Amniotic stem cell (primary cell): ENCODE results near the gene RAPGEF2.
"Not testable (repeated sequence)": the region's sequence is repeated elsewhere in the genome, so short reads cannot be mapped to it uniquely, and the experiment has no call there.

Experiments
- DNase-seq: peaks from one replicate; lab custom pipeline; 2025; lab: John Stamatoyannopoulos, UW

Gene RAPGEF2

DNA sequence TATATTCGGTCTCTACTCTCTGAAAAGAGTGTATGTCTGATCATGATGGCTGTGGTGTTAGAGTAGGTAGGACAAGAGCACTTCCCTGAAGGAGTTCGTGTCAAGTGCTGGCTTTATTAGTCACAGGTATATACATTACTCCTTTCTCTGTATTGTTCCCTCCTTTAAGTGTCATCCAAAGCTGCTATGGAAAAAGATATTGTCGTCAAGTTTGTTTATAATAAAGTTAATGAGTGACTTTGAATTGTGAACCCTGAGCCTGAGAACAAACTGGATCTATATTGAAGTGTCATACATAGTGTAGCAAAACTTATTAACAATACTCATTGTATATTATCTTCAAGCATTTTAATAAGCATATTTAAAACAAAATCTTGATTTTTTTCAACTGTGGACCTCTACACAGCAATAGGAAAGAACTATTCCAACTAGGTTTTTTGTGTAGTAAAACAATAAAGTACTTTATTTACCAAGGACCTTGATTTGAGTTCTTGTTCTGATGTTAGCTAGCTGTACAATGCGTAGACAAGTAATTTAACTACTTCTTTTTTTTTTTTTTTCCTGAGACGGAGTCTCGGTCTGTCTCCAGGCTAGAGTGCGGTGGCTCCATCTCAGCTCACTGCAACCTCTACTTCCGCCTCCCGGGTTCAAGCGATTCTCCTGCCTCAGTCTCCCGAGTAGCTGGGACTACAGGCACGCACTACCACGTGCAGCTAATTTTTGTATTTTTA is 177.7 kb downstream of the RAPGEF2 start:
- no peak for DNase-seq

DNA sequence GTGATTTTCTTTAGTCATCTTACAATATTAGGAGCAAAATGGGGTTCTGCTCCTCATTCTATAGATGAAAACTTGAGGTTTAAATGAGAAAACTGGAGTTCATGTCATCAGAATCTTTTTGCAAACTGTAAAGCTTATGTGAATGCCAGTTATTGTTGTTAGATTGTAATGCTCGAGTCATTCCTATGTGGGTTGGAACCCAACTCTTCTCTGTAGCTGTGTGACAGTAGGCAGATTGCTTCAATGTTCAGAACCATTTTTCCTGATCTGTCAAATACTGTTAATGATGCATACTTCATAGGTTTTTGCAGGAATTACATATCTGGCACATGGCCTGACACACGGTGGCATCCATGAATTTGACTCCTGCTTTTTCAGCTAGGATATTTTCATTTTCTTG is 178.9 kb downstream of the RAPGEF2 start:
- DNase-seq: no peak

GRCh38 chr4:159282329-159282728 is 179.4 kb downstream of the RAPGEF2 start:
- no peak for DNase-seq

DNA sequence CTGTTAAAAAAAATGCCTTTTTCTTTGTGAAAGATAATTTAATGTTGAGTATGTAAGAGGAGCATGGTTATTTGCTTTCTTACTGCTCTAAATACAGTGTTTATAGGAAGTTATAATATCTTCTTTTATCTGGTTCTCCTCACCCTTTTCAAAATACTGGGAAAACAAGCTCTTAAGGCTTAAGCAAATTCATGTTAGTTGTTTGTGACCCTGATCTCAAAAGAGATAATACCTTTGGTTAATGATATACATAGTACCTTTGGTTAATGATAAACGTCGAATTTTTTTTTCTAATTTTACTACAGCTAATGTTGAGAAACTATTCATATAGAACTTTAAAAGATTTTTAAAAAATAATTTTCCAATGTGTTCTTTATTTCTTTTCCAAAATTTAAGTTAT is 180.1 kb downstream of the RAPGEF2 start:
- no peak for DNase-seq

DNA sequence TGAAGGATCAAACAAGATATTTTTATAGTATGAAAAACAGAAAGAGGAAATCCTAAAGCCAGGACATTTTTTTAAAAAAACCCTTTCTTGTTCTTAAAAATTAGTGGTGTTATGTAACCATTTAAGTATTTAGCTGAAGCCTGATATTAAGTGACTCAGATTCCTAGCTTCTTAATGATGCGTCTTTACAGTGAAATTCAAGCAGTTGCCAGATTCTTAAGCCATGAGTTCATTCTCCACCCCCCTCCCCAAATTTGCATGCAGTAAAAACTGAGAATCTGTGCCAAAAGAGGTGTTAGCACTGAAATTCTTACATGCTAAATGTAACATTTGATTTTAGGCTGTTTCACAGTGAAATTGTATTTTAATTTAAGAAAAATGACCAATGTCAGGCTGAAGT is 180.8 kb downstream of the RAPGEF2 start:
- DNase-seq: no peak

DNA sequence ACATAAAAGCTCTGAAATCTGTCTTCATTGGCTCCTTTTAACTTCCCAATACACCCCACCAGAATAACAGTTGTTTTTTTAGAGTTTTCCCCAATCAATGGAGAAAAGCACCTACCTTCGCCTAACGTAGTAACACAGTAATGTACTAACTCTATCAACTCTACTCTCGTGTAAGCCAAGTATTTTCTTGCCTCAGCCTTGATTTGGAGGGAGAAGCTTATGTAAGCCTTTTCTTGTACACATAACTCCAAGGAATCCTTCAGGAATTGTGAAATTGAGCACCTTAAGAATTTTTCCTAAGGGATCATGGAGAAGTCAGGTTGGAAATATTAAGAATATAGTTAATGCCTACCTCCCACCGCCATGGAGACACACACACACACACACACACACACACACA is 181.2 kb downstream of the RAPGEF2 start:
- no peak for DNase-seq

DNA sequence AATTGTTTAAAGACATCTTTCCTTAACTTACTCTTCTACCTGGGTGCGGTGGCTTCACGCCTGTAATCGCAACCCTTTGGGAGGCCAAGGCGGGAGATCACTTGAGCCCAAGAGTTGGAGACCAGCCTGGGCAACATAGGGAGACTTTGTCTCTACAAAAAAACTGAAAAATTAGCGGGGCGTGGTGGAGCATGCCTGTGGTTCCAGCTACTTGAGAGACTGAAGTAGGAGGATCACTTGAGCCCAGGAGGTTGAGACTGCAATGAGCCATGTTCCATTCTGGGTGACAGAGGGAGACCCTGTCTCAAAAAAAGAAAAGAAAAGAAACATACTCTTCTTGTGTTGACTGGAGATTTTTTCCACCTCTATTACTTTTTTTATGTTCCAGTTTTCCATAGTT is 181.9 kb downstream of the RAPGEF2 start:
- no peak for DNase-seq

GRCh38 chr4:159287767-159288166 is 184.9 kb downstream of the RAPGEF2 start:
- DNase-seq: no peak

GRCh38 chr4:159289682-159290081 is 186.8 kb downstream of the RAPGEF2 start:
- DNase-seq: no peak

GRCh38 chr4:159290321-159291030 is 187.6 kb downstream of the RAPGEF2 start:
- no peak for DNase-seq

- DNase-seq: no peak
Measured at GRCh38 chr4:159291176-159291575, 188.3 kb downstream of the RAPGEF2 start.

GRCh38 chr4:159292137-159292896 is 189.4 kb downstream of the RAPGEF2 start:
- DNase-seq: no peak

GRCh38 chr4:159293811-159294515 is 191.1 kb downstream of the RAPGEF2 start:
- DNase-seq: no peak

GRCh38 chr4:159296061-159296460 is 193.2 kb downstream of the RAPGEF2 start:
- no peak for DNase-seq

DNA sequence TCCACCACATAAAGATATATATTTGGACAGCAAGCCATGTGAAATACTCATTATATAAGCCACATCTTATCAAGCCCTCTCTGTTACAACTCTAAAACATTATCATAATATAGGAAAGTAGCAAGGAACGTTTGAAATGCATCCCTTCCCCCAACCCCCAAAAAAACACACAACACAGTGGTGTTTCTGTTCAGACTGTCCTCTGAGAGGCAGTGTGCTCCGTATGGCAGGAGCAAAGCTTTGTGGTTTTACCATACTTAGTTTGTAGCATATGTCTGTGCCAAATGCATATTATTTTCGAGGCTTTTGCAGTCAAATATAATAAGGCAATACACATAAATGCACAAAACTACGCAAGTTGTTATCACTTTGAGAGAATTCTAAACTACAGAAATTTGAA is 194.2 kb downstream of the RAPGEF2 start:
- no peak for DNase-seq

GRCh38 chr4:159298502-159298901 is 195.6 kb downstream of the RAPGEF2 start:
- peak; percentile 46 for DNase-seq

- no peak for DNase-seq
Measured at GRCh38 chr4:159303435-159303834, 200.6 kb downstream of the RAPGEF2 start.

DNA sequence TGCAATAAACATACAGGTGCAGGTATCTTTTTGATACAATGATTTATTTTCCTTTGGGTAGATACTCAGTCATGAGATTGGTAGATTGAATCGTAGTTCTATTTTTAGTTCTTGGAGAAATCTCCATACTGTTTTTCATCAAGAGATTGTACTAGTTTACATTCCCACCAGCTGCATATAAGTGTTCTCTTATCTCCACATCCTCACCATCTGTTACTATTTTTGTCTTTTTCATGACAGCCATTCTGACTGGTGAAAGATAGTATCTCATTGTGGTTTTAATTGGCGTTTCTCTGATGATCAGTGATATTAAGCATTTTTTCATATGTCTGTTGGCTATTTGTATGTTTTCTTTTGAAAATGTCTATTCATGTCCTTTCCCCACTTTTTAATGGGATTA is 202.2 kb downstream of the RAPGEF2 start:
- DNase-seq: no peak

DNA sequence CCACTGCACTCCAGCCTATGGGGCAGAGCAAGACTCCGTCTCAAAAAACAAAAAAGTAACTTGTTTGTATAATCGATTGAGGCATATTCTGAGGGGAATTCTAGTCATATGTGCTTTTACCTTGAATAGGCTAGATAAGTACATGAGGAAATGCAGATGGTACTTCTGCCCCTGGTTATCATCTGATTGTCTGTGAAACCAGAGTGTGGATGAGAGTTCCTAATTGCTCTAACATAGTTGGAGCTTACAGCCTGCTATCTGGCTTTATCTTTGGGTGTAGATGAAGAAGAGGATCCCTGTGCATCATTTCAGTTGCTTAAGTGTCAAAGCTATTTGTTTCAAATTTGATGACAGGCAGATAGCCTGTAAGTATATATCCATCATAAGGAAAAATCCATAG is 205.1 kb downstream of the RAPGEF2 start:
- no peak for DNase-seq

DNA sequence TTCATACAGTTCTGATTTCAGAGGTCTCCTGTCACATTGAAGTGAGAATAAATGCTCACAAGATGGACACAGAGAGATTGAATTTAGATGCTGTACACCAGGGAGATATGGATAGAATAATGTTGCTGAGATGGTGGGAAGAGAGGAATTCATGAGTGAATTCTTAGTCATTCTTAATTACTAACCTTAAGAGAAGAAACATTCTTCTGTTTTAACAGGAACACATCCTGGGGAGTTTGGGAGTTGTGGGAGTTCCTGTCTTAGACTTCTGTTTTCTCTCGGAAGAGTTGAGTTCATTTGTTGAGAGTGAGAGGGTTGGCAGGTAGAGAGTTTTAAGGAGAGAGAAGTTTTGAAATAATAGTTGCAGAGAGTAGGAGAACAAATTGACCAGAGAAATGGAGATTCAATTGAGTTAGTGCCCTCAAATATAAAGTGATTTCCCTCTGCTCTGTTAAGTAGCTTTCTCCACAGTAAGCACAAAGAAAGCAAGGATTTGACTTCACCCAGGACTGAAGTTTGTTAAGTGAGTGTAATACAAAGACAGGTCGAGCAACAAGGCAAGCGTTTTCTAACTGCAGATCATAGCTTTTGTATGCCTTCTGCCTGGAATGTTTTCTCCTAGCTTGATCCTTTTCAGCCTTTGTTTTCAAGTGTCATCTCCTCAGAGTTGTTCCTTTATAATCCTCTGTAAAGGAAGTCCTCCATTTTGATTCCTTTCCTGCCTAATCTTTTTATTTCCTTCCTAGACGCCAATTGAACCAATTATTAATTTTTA is 205.9 kb downstream of the RAPGEF2 start:
- DNase-seq: no peak

DNA sequence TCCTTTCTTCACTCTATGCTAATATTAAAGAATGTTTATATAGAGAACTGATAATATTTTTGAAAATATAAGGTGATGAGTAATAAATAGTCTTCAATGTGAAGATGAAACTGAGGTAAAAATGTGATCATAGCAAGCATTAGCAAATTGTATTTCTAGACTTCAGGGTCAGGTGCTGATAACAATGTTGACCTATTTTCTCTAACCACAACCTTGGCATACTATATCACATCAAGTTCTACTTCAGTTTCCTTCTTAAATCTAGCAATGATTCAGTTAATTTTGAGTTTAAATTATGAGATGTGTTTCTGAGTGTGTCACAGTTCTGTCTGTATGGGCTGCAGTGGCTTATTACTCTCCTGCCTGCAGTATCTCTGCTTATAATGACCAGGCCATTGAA is 209.4 kb downstream of the RAPGEF2 start:
- no peak for DNase-seq

GRCh38 chr4:159315879-159316278 is 213.0 kb downstream of the RAPGEF2 start:
- not testable (repeated sequence) for DNase-seq
